Activated CD4-positive, alpha-beta T cell treated with anti-CD3 and anti-CD28 coated beads, Interleukin-2, amount 50 U/mL, for 1 hour (primary cell): Measurements from ENCODE around the gene NEU3.
"Not testable (repeated sequence)": the region's sequence is repeated elsewhere in the genome, so short reads cannot be mapped to it uniquely, and the experiment has no call there.

ENCODE experiments used
- DNase-seq: peaks from one replicate; pipeline ENCODE4 v3.0.0-alpha.2; 2020

Gene NEU3, protein sequence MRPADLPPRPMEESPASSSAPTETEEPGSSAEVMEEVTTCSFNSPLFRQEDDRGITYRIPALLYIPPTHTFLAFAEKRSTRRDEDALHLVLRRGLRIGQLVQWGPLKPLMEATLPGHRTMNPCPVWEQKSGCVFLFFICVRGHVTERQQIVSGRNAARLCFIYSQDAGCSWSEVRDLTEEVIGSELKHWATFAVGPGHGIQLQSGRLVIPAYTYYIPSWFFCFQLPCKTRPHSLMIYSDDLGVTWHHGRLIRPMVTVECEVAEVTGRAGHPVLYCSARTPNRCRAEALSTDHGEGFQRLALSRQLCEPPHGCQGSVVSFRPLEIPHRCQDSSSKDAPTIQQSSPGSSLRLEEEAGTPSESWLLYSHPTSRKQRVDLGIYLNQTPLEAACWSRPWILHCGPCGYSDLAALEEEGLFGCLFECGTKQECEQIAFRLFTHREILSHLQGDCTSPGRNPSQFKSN

DNA sequence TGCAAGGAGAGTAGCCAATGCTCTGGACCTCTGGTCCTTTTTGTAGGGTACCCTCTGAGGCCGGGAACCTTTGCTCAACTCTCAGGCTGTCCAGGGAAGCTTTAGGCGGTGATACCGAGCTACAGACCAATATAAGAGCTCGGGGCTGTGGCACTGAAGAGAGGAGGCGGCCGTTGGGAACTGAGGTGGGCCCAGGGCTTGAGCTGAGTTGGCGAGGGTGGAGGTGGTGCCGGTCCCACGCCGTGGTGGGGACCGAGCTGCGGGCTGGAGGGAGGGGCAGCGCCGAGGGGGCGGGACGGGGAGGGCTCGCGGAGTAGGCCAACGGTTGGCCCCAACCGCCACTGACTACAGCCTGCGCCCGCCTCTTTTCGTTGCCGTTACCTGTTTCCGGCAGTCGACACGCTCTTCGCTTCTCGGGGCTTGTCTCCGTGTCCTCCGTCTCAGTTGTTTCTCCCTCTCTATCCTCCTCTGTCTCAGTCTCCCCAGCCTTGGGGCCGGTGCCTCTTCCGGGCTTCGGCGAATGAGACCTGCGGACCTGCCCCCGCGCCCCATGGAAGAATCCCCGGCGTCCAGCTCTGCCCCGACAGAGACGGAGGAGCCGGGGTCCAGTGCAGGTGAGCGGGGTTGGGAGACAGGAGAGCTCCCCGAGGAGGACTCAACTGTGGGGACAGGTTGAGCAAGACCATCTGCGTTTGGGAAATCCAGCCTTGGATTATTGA, at the start of gene NEU3:
Gene NEU3, plus strand, starts transcription at position 393 of the 719 bp plus-strand sequence. Its CDS starts 128 bp downstream, at position 521.
- peak; percentile 82 for DNase-seq

DNA sequence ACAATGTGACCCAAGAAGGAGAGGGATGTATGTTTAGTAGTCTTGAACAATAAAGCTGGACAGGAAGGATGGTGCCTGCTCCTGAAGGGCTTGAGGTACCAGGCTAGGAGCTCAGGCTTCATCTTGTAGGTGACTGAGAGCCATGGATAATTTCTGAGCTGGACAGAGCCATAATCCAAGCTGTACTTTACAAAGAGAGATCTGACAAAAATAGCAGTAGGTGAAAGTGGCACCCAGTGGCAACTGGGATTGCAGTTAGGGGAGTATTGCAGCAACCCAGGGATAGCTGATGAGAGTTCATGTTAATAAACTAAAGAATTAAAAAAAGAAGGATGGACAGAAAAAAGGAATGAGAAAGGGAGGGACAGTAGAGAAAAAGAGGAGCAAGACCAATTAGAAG, 47.2 kb upstream of the NEU3 start:
- no peak for DNase-seq

DNA sequence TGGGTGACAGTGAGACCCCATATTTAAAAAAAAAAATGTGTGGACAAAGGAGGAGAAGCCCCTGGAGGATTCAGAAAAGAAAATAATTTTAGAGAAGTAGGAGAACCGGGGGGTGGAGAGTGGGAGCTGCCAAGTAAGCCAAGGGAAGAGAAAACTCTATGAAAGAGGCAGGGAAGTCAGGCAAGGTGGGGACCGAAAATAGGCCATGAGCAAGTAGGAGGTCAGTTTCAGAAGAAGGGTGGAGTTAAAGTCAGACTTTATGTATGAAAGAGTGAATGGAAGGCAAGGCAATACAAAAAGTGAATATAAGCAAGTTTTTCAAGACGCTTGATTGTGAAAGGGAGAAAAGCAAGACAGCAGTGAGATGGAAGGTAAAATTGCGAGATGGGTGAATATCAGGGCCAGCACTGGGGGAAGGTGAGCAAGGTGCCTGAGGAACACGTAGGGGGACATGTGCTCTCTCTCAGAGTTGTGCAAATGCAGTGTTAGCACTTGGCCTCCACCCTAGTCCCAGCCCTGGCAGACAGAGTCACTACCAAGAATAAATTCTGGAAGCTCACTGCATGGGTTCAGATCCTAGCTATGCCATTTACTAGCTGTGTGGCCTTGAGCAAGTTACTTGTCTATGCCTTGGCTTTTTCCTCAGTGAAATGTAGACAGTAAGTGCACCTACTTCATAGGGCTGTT, 46.5 kb upstream of the NEU3 start:
- DNase-seq: no peak

DNA sequence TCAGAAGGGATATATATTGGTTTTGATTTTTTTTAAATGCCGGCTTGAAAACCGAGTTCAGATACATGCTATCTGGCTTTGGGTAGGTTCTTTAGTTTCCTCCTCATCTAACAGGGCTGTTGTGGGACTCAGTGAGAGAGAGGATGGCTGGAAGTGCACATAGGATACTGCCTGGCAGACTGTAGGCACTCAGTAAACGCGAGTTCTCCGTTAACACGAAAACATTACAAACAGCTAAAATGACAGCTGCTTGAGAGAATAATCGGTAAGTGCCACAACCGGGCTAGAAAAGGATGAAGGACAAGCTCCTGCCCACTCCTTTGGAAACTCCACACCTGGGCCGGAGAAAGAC, 40.2 kb upstream of the NEU3 start:
- no peak for DNase-seq

DNA sequence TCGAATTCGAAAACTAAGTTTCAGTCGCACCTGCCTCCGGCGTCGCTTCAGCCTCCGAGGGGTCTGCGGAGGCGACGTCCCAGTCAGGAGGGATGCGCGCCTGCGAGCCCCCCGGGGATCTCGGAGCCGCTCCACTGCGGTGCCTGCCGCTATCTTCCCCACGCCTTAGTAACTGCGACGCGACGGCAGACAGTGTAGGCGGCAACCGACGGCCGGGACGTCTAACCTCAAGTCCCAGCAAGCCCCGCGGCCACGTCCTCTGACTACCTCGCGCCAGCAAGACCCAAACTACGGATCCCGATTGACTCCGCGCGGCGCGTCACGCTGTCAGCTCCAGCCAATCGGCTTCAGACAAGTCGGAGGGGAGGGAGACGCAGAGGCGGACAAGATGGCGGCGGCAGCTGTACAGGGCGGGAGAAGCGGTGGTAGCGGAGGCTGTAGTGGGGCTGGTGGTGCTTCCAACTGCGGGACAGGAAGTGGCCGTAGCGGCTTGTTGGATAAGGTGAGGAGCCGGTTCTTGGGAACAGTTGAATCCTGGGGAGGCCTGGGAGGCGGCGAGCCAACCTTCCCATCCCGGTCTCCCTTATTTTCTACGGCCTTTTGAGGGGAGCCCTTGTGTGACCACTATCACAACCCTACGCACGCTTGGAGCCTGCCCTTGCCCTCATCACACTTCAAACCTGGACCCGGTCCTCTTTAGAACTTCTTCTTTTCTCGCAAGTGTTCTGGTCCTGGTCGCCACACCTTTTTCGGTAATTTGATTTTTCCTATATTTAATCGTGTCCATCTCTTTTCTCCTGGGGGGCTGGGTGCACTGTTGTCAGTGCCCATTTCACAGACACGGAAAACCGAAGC, 39.6 kb upstream of the NEU3 start, which contains the start of the genes SPCS2 and XRRA1:
Gene SPCS2, plus strand, starts transcription at position 369 of the 855 bp plus-strand sequence. Its CDS starts 20 bp downstream, at position 389.
Gene XRRA1, minus strand, starts transcription at position 194 of the 855 bp plus-strand sequence. CDS start 8,213 bp downstream, outside the sequence.
- peak; percentile 98 for DNase-seq

DNA sequence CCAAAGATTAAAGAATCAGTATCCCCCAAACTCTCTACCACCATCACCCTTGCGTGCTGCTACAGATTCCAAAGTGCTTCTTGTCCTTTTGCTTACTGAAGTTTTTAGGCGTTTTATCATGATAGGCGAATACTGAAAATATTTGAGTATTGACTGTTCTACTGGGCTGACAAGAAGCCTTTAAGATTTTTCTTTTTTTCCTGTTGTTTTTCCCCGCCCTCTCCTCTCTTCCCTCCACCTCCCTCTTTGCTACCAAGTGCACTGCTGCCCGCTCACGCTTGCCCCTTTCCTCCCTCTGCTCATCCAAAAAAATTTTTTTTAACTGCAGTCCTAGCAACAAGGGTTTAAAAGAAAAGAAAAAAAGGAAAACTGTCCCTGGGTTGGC, 39.0 kb upstream of the NEU3 start:
- DNase-seq: no peak

DNA sequence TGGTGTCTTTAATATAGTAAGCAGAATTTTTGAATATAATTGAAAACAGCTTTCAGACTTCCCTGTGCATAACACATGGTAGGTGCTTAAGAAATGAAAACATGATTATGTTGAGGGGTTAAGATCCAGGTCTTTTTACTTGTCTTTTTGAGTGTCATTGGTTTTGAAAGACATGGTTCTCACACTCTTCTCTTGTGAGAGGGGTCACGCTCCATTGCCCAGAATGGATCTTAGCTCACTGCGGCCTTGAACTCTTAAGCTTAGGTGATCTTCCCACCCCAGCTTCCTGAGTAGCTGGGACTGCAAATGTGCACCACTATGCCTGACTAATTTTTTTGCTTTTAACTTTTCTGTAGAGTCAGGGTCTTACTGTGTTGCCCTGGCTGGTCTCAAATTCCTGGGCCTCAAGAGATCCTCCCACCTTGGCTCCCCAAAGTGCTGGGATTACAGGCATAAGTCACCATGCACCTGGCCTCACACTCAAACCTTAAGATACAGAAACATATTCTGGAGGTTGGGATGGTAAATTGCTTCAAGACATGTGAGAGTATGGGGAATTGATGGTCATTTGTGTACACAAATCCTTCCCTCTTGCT, 38.3 kb upstream of the NEU3 start:
- DNase-seq: no peak

DNA sequence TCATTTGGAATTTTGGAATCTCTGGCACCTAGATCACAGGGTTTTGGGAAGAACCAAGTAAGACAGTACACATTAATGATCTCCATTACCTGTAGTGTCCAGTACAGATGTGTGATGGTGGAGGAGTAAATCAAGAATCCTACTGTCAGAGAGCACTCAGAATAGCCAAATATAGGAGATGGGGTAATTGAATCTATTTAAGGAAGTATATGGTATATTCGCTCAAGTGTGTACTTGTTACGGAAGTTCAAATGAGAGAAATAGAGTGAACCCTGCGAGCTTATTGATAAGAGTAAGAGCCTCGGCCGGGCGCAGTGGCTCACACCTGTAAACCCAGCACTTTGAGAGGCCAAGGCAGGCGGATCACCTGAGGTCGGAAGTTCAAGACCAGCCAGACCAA, 37.5 kb upstream of the NEU3 start:
- DNase-seq: no peak

DNA sequence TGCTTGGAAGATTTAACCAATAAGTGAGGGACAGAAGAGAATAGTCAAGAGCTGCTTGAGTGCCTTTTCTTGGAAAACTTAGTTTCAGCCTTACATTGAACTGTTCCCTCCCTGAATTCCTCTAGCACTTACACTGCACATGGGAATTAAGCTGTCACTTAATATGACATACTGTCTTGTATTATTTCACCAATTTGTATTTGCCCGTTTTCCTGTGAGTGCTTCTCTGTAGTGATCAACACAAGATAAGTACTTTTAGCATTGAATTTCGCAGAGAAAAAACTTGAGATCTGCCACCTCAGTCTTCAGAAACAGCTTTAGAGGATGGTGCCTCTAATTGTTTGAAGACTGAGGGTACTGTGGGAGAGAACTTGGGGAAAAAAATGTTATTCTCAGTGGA, 36.0 kb upstream of the NEU3 start:
- DNase-seq: no peak

DNA sequence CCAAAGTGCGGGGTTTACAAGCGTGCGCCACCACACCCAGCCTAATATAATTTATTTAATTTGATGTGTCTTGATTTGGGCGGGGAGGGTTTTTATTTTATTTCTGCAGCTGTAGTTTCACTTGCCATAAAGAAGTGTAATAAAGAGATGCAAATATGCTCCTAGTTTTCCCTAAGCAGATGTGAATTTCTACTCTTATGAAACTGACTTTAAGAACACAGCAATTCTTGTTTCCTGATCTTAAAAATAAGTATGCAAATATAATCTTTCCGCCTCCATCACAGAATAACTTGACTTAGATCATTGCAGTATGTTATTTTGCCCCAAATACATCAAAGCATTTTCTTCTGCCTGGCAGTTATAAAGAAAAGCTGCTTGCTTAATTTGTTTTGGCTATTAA, 35.3 kb upstream of the NEU3 start:
- DNase-seq: no peak

DNA sequence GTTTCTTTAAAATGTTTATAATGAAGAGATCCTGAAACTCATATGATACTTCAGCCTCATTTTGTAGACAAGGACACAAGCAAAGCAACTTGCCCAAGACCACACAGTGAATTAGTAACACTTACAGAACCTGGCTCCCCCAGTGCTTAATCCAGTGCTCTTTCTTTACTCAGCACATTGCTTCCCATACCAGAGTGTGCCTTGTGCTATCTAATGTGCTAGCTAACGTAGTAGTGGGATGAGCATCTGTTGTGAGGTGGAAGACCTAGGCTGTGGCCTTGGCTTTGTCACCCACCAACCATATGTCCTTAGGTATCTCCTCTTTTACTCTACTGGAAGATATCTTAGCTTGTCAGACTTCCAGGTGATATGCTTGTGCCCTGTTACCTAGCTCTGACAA, 34.5 kb upstream of the NEU3 start:
- DNase-seq: no peak

DNA sequence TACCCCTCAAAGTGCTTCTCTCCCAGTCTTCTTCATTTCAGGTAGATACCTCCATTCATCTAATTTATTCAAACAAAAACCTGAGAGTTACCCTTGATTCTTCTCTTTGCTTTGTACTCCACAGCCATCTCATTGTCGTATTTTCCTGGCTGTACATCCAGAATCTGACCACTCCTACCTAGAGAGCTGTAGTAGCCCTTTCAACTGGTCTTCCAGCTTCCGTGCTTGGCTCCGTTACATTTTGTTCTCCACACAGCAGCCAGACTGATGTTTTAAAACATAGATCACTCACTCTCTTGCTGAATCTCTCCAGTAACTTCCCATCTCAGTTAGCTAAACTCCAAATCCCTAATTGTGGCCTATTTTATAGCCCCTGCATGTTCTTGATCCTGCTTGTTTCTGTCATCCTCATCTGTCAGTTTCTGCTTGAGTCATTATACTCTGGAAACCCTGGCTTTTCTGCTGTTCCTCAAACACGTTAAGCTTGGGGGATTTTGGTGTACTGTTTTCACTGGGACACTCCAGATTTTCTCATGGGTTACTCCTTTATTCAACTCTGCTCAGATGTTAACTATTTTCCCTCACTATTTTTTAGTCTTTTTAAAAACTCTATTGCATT, 32.2 kb upstream of the NEU3 start:
- no peak for DNase-seq

DNA sequence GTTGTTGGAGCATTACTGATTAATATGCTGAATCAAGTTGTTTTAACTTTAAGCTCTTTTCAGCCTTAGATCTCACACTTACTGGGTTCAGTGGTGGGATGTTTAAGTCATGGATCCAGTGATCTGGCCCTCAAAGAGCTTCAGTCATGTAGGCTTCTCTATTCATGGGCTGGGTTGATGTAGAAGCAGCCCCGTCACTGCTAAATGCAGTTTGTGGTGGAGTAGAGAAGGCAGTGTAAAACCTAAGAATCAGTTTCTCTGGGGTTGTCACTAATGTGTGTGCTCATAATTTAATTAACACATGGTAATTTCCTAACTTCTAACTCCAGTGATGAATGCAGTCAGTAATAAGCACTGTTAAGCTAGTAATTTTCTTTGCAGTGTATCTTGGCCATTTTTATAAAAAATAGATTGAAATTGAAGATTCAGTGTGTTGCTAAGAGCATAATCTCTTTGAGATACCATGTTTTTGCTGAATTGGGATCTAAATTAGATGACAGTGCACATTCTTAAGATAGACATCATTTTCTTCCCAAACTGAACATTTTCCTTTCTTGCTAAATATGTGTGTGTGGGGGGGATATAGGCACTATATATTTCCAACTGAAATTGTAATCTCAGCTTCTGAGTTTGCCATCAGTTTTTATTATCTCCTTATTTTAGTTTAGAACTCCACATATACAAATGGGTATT, 30.6 kb upstream of the NEU3 start:
- DNase-seq: no peak

DNA sequence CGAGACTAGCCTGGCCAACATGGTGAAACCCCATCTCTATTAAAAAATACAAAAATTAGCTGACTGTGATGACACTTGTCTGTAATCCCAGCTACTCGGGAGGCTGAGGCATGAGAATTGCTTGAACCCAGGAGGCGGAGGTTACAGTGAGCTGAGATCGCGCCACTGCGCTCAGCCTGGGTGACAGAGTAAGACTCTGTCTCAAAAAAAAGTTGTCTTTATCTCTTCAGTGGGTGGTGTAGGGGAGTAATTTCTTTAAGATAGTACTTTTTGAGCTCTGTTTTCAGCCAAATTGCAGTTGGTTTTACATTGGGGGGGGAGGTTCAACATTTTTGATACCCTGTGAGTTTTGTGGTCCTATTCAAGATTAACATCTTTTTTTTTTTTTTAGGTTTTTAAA, 28.6 kb upstream of the NEU3 start:
- not testable (repeated sequence) for DNase-seq

DNA sequence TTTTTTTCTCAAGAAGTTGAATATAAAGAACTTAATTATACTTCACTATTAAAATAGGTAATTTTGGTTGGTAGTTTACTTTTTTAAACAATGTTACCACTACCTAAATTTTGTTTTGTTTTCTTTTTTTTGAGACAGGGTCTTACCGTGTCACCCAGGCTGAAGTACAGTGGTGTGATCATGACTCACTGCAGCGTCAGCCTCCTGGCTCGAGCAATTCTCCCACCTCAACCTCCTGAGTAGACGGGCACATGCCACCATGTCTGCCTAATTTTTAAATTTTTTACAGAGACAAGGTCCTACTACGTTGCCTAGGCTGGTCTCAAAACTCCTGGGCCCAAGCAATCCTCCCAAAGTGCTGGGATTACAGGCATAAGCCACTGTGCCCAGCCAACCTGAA, 22.1 kb upstream of the NEU3 start:
- DNase-seq: no peak

DNA sequence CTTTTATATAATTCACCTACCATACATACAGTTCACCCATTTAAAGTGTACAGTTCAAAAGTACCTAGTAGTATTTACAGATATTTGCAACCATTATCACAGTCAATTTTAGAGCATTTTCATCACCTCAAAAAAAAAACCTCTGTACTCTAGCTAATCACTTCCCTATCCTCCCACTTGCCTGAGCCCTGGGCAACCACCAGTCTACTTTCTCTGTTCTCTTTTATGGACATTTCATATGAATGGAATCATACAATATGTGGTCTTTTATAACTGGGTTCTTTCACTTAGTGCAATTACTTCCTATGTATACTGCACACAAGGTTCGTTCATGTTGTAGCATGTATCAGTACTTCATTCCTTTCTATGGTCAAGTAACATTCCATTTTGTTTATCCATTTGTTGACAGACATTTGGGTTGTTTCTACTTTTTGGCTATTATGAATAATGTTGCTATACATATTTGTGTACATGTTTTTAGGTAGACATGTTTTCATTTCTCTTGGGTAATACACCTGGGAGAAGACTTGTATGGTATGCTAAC, 17.8 kb upstream of the NEU3 start:
- DNase-seq: no peak

DNA sequence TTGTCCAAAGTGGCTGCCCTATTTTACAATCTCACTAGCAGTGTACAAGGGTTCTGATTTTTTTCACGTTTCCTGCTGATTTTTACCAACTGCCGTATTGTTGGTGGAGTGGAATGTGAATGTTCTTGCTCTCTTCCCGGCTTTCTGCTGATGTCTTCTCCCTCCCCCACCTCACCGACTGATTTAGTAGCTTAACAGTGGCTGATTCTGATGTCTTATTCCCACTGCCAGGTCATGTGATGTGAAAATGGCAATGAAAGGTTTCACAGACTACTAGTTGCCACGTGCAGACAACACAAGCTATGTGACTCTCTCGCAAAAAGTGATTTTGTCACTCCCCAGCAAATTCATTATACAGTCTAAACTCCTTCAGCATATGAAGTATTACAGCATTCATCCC, 17.3 kb upstream of the NEU3 start:
- no peak for DNase-seq

DNA sequence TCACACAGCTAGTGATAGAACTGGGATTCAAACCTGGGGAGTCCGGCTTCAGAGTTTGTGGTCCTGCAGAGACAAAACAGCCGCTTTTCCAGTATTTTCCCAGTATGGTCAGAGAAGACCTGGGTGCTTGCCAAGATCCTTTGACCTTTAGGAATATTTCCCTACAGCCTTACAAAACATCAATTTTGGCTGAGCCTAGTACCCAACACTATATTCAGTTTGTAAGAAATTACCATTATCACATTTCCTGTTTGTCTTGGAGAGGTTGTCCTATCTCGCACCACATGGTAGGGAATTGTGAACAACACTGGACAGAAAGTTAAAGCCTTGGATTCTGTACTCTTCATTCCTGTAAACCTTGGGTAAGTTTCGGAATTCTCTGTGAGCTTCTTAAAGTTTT, 10.7 kb upstream of the NEU3 start:
- no peak for DNase-seq

DNA sequence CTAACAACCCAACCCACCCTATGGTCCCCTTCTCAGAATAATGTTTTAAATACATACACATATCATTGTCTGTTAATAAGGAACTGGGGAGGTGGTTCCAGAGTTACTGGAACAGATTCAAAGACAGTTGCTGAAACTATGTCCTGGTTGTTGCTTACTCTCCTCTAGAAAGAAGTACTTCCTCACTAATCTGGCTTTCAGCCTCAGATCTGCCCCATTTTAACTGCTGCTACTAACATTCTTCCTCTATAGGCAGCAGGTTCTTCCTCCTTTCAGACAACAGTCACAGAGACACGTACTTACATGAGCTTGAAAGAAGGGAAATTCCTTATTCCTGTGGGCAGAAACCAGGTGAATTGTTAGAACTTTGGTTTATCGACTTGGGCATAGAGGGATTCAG, 8.1 kb upstream of the NEU3 start:
- DNase-seq: no peak

DNA sequence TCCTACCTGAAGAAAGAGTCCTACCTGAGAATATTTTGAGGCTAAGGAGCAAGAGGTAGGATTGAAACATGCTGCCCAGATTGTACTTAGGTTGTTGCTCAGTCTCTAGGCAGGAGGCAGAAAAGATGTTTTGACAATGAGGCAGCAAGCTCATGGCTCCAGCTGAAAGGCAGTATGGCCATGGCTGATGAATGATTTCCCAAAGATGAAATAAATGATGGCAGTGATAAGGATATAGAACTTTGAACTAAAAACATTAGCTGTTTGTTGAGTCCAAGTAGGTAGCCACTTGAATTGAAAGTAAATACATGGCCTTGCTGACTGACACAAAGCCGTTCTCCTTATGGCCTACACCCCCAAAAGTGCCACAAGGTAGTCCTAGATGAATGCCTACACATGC, 6.8 kb upstream of the NEU3 start:
- DNase-seq: no peak

DNA sequence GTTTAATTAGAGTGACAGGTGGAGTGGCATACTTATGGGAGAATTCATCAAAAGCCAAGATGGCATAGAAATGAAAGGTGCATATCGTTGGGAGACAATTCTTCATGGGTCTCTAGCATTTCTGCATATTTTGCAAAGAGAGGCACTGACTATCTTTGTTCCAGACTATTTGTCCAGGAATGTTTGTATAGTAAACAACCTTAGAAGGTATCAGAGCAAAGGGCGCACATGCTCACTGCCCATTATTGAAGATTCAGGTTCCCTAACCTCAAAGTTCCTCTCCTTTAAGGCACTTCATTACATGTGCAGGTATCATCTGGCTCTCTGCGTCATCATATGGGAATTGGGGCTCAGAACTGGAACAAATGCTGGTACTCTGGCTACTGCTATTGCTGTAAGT, 4.7 kb upstream of the NEU3 start:
- no peak for DNase-seq
